Mesenchymal stem cell (in vitro differentiated cells and primary cell): ENCODE results near the gene KCNQ5.

Source experiments
- DNase-seq: peaks from one replicate; pipeline ENCODE4 v3.0.0-alpha.2; 2013
- H2AFZ ChIP-seq: one replicate; pipeline ENCODE4 v1.6.1; 2013; ENCODE audit warnings: low read depth, mild to moderate bottlenecking, control low read depth, inconsistent platforms, low read length, moderate library complexity
- H2AK5ac ChIP-seq: 2 replicates; pipeline ENCODE4 v1.6.1; 2013; ENCODE audit warnings: low read length, moderate library complexity, mild to moderate bottlenecking, inconsistent platforms; ENCODE audit not compliant: severe bottlenecking
- H2BK120ac ChIP-seq: one replicate; pipeline ENCODE4 v1.6.1; 2013; ENCODE audit warnings: low read depth, mild to moderate bottlenecking, inconsistent platforms, low read length, moderate library complexity
- H2BK12ac ChIP-seq, 2 experiments: one replicate each; pipeline ENCODE4 v1.6.1; 2013; ENCODE audit warnings: inconsistent platforms in 2 of 2, low read length in 2 of 2, mild to moderate bottlenecking in 2 of 2, moderate library complexity in 2 of 2, control low read depth in 1 of 2
- H2BK15ac ChIP-seq: one replicate; pipeline ENCODE4 v1.6.1; 2013; ENCODE audit warnings: mild to moderate bottlenecking, low read depth, inconsistent platforms; ENCODE audit not compliant: poor library complexity, severe bottlenecking
- H2BK5ac ChIP-seq: 2 replicates; pipeline ENCODE4 v1.6.1; 2013; ENCODE audit warnings: low read depth, mild to moderate bottlenecking, low read length, control low read depth, inconsistent platforms; ENCODE audit not compliant: poor library complexity, severe bottlenecking
- H3K14ac ChIP-seq, 2 experiments: one replicate each; pipeline ENCODE4 v1.6.1; 2013; ENCODE audit warnings: inconsistent platforms in 2 of 2, low read length in 2 of 2, control low read depth in 1 of 2, mild to moderate bottlenecking in 1 of 2, moderate library complexity in 1 of 2
- H3K18ac ChIP-seq, 2 experiments: one replicate each; pipeline ENCODE4 v1.6.1; 2013; ENCODE audit warnings: inconsistent platforms in 2 of 2, low read length in 2 of 2, control low read depth in 1 of 2, low read depth in 1 of 2, mild to moderate bottlenecking in 1 of 2
- H3K23ac ChIP-seq, 2 experiments: one replicate each; pipeline ENCODE4 v1.6.1; 2013; ENCODE audit warnings: inconsistent platforms in 2 of 2, low read length in 2 of 2, mild to moderate bottlenecking in 2 of 2, moderate library complexity in 2 of 2, control low read depth in 1 of 2
- H3K27ac ChIP-seq: 2 replicates; pipeline ENCODE4 v1.5.1; 2013; ENCODE audit warnings: mild to moderate bottlenecking, moderate library complexity, low read length, control low read depth, inconsistent platforms; ENCODE audit not compliant: poor library complexity, severe bottlenecking
- H3K27me3 ChIP-seq, 2 experiments: 2 replicates each; pipeline versions ENCODE4 v1.6.1 to v1.7.0; 2013; ENCODE audit warnings: low read length in 2 of 2, mild to moderate bottlenecking in 2 of 2, moderate library complexity in 2 of 2, control low read depth in 1 of 2, inconsistent platforms in 1 of 2; ENCODE audit not compliant: control insufficient read depth in 1 of 2, insufficient read depth in 1 of 2
- H3K36me3 ChIP-seq, 2 experiments: 2 replicates each; pipeline versions ENCODE4 v1.6.1 to v1.7.0; 2013; ENCODE audit warnings: low read length in 2 of 2, control low read depth in 1 of 2, inconsistent platforms in 1 of 2, low read depth in 1 of 2, mild to moderate bottlenecking in 1 of 2; ENCODE audit not compliant: insufficient read depth in 2 of 2, control insufficient read depth in 1 of 2
- H3K4ac ChIP-seq, 2 experiments: one replicate each; pipeline ENCODE4 v1.6.1; 2013; ENCODE audit warnings: inconsistent platforms in 2 of 2, low read length in 2 of 2, mild to moderate bottlenecking in 2 of 2, moderate library complexity in 2 of 2, control low read depth in 1 of 2, low read depth in 1 of 2
- H3K4me1 ChIP-seq: 2 replicates; pipeline ENCODE4 v1.6.1; 2013; ENCODE audit warnings: low read depth, low read length, control low read depth; ENCODE audit not compliant: control insufficient read depth, insufficient read depth
- H3K4me2 ChIP-seq: 2 replicates; pipeline ENCODE4 v1.6.1; 2013; ENCODE audit warnings: low read length, mild to moderate bottlenecking, inconsistent platforms; ENCODE audit not compliant: poor library complexity, severe bottlenecking
- H3K4me3 ChIP-seq, 2 experiments: 2 replicates each; pipeline versions ENCODE4 v1.5.1 to v1.7.0; 2013; ENCODE audit warnings: low read length in 2 of 2, mild to moderate bottlenecking in 2 of 2, control low read depth in 1 of 2, low read depth in 1 of 2; ENCODE audit not compliant: insufficient read depth in 1 of 2
- H3K79me1 ChIP-seq: replicated peaks from 2 replicates; pipeline ENCODE4 v1.6.1; 2013; ENCODE audit warnings: mild to moderate bottlenecking, control low read depth, low read length, inconsistent platforms; ENCODE audit not compliant: poor library complexity, severe bottlenecking
- H3K9ac ChIP-seq: 2 replicates; pipeline ENCODE4 v1.7.0; 2013; ENCODE audit warnings: mild to moderate bottlenecking, low read length, moderate library complexity
- H3K9me3 ChIP-seq: 2 replicates; pipeline ENCODE4 v1.7.0; 2013; ENCODE audit warnings: mild to moderate bottlenecking, low read length; ENCODE audit not compliant: control insufficient read depth
- H4K8ac ChIP-seq: one replicate; pipeline ENCODE4 v1.6.1; 2013; ENCODE audit warnings: inconsistent platforms, mild to moderate bottlenecking, low read length, moderate library complexity
- H4K91ac ChIP-seq: one replicate; pipeline ENCODE4 v1.6.1; 2013; ENCODE audit warnings: mild to moderate bottlenecking, low read length, inconsistent platforms
- whole genome bisulfite sequencing: methylation state at CpG from one replicate; pipeline ENCODE4 v1.1.7; 2013; ENCODE audit warnings: mixed read lengths; 5-methylcytosine and 5-hydroxymethylcytosine counted together

KCNQ5 gene

DNA sequence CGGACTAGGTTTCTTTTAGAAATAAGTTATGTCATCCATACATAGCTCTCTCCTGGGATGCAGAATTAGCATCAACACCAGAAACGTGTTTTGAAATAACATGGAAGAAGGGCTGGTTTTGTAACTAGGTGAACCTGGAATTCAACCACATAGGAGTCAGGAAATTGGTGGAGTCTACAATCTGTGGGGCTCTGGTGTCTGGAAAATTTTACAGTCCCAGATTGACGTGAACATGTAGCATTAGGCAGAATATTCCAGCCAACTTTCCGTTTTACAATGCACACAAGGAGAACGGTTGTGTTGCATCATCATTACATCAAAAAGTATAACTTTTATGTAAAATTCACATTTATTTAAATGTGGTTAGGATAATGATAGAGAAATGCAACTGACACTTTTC, 1.9 kb downstream of the KCNQ5 start:
- H2AFZ ChIP-seq = no peak overlapping the region
- H3K4me2 ChIP-seq = no peak overlapping the region
- no peak overlapping the region for H3K4ac ChIP-seq
- H2BK120ac ChIP-seq = no peak overlapping the region
- whole genome bisulfite sequencing = 34% methylated on average over 3 of the region's 5 CpGs
- peak; percentile 5 for DNase-seq
- H4K8ac ChIP-seq = no peak overlapping the region
- peaks cover 27% of the 10 kb centered on the region for H3K4me1 ChIP-seq
- no peak overlapping the region for H3K18ac ChIP-seq
- H3K27ac ChIP-seq = no peak overlapping the region
- no peak overlapping the region for H2AK5ac ChIP-seq
- no peak overlapping the region for H4K91ac ChIP-seq
- no peaks in the 10 kb centered on the region for H3K36me3 ChIP-seq
- H3K79me1 ChIP-seq = no peaks in the 10 kb centered on the region
- no peak overlapping the region for H3K4me3 ChIP-seq
- no peak overlapping the region for H3K9ac ChIP-seq
- no peak overlapping the region for H3K23ac ChIP-seq
- no peak overlapping the region for H2BK15ac ChIP-seq
- no peak overlapping the region for H3K14ac ChIP-seq
- peaks cover 3% of the 10 kb centered on the region for H3K9me3 ChIP-seq
- peaks cover 64 to 90% of the 10 kb centered on the region in 2 experiments for H3K27me3 ChIP-seq
- H2BK12ac ChIP-seq = no peak overlapping the region
- H2BK5ac ChIP-seq = no peak overlapping the region

DNA sequence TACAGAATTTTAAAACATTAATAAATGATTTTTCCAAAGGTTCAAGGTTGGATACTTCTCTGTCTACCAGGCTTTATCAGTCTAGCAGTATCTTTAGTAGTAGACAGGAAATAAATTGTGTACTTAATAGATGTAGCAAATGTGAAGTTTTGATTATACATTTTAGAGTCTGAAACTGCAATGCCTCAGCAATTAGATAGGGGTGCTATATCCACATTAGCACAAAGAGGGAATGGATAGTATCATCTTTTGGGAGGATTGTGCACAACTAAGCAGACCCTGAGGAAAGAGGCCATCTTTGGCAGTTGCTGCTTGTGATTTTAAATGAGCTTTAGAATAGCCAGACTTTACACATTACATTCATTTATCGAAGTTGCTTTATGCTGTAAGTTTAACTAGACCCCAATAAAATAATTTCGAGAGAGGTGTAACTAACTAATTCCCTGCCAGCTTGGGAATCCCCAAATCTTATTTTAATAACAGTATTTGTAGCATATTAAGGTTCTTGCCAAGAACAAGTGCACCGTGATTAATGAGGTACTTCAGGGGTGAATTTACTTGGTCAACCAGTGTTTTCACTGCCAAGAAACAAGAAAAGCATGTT, 2.8 kb downstream of the KCNQ5 start:
- peak; percentile 28 for DNase-seq

DNA sequence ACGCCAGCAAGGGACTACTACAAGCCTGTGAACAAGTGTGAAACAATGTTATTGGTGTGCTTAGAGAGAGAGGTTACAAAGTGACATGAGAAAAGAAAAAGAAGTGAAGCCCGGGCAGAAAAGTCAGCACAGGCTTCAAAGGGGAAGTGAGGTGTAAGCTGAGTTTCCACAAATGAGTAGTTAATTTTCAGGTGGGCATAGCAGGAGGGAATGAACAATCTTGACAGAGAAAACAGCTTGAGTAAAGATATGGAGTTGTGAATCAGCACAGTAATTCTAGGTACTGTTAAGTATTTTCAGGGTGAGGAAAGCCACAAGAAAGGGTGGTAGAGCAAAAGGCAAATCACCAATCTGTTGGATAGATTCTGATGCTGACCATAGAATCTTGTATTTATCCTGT, 4.3 kb downstream of the KCNQ5 start:
- no peak for DNase-seq
- H3K4ac ChIP-seq = no peak overlapping the region
- no peak overlapping the region for H2BK12ac ChIP-seq
- no peak overlapping the region for H3K18ac ChIP-seq
- no peak overlapping the region for H2BK120ac ChIP-seq
- no peak overlapping the region for H2AFZ ChIP-seq
- peaks cover 3% of the 10 kb centered on the region for H3K9me3 ChIP-seq
- H3K9ac ChIP-seq = no peak overlapping the region
- H3K27me3 ChIP-seq = peaks cover 42 to 67% of the 10 kb centered on the region in 2 experiments
- no peak overlapping the region for H3K27ac ChIP-seq
- peaks cover 21% of the 10 kb centered on the region for H3K4me1 ChIP-seq
- no peak overlapping the region for H2BK15ac ChIP-seq
- no peak overlapping the region for H2BK5ac ChIP-seq
- H4K91ac ChIP-seq = no peak overlapping the region
- no peaks in the 10 kb centered on the region for H3K79me1 ChIP-seq
- no peak overlapping the region for H3K4me2 ChIP-seq
- no peak overlapping the region for H3K23ac ChIP-seq
- H4K8ac ChIP-seq = no peak overlapping the region
- 95% methylated on average over 2 of the region's 2 CpGs for WGBS
- no peak overlapping the region for H3K14ac ChIP-seq
- no peaks in the 10 kb centered on the region for H3K36me3 ChIP-seq
- H2AK5ac ChIP-seq = no peak overlapping the region
- H3K4me3 ChIP-seq = no peak overlapping the region

More for the DNA sequence above, 2.8 kb downstream of the KCNQ5 start:
- 83% methylated on average over 1 of the region's 3 CpGs for WGBS
- no peak overlapping the region for H3K23ac ChIP-seq
- H3K4me2 ChIP-seq = no peak overlapping the region
- H2BK5ac ChIP-seq = no peak overlapping the region
- no peak overlapping the region for H3K18ac ChIP-seq
- no peaks in the 10 kb centered on the region for H3K79me1 ChIP-seq
- no peak overlapping the region for H2BK12ac ChIP-seq
- H4K8ac ChIP-seq = no peak overlapping the region
- no peak overlapping the region for H3K27ac ChIP-seq
- no peak overlapping the region for H2BK120ac ChIP-seq
- H3K4me3 ChIP-seq = no peak overlapping the region
- no peak overlapping the region for H2AK5ac ChIP-seq
- H3K4ac ChIP-seq = no peak overlapping the region
- H3K36me3 ChIP-seq = no peaks in the 10 kb centered on the region
- H3K9ac ChIP-seq = no peak overlapping the region
- peaks cover 3% of the 10 kb centered on the region for H3K9me3 ChIP-seq
- H4K91ac ChIP-seq = no peak overlapping the region
- no peak overlapping the region for H3K14ac ChIP-seq
- H3K27me3 ChIP-seq = peaks cover 57 to 82% of the 10 kb centered on the region in 2 experiments
- no peak overlapping the region for H2BK15ac ChIP-seq
- no peak overlapping the region for H2AFZ ChIP-seq
- peaks cover 27% of the 10 kb centered on the region for H3K4me1 ChIP-seq

DNA sequence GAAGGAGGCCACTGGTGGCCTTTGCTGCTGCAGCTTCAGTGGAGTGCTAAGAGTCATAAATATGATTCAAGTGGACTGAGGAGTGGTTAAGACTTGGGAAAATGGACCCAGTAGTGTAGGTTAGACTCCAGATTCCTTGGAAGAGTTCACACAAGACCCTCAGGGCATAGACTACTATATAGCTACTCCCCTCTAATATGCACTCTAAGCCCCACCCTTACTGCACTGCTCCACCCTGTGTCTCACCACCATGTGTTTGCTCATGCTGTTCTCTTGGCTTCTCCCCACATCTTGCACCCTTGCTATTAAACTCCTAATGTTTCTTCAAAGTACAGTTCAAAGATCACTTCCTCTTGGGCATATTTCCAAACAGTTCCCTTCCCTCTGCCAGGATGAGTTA, 5.7 kb downstream of the KCNQ5 start:
- Histone ChIP-seq H3K4me1 (peaks cover 7% of the 10 kb centered on the region), H3K14ac (no peak overlapping the region), H3K27me3 (peaks cover 32 to 55% of the 10 kb centered on the region in 2 experiments), H4K91ac (no peak overlapping the region), H3K23ac (no peak overlapping the region), H3K9me3 (peaks cover 3% of the 10 kb centered on the region), H3K4me3 (no peak overlapping the region), H2BK5ac (no peak overlapping the region), H4K8ac (no peak overlapping the region), H2AK5ac (no peak overlapping the region), H2BK120ac (no peak overlapping the region), H2BK12ac (no peak overlapping the region), H3K4ac (no peak overlapping the region), H3K79me1 (no peaks in the 10 kb centered on the region), H3K36me3 (no peaks in the 10 kb centered on the region), H3K9ac (no peak overlapping the region), H3K27ac (no peak overlapping the region), H3K18ac (no peak overlapping the region), H2BK15ac (no peak overlapping the region), H2AFZ (no peak overlapping the region), H3K4me2 (no peak overlapping the region)
- DNase-seq = no peak
